ENCODE measurements around the gene SMYD3.
A peak's percentile ranks its signal among the peaks of the same experiment; 100 is the strongest.

SMYD3 gene

GRCh38 chr1:246002725-246003441 lies 504.2 kb downstream of the SMYD3 start:
- TF ChIP-seq CTCF (IDR thresholded peaks at IDR 0.05; ENCODE audit: control insufficient read depth, insufficient read depth, low read depth, low read length, missing control alignments), result peak; percentile 90
- no peak overlapping the region for H3K4me3 ChIP-seq (ENCODE audit: control insufficient read depth, low read depth, low read length)
- no peak for DNase-seq (ENCODE audit: low read depth)

GRCh38 chr1:246001837-246002230 lies 505.2 kb downstream of the SMYD3 start:
- H3K4me3 ChIP-seq (ENCODE audit: control insufficient read depth, low read depth, low read length), result no peak overlapping the region
- TF ChIP-seq CTCF (IDR thresholded peaks at IDR 0.05; ENCODE audit: control insufficient read depth, insufficient read depth, low read depth, low read length, missing control alignments), result no peak
- no peak for DNase-seq (ENCODE audit: low read depth)

- no peak for DNase-seq (ENCODE audit: low read depth)
- TF ChIP-seq CTCF (IDR thresholded peaks at IDR 0.05; ENCODE audit: control insufficient read depth, insufficient read depth, low read depth, low read length, missing control alignments), result no peak
- no peak overlapping the region for H3K4me3 ChIP-seq (ENCODE audit: control insufficient read depth, low read depth, low read length)
Observed at GRCh38 chr1:246001142-246001836, 505.8 kb downstream of the SMYD3 start.

- H3K4me3 ChIP-seq (ENCODE audit: control insufficient read depth, low read depth, low read length), result no peak overlapping the region
- TF ChIP-seq CTCF (IDR thresholded peaks at IDR 0.05; ENCODE audit: control insufficient read depth, insufficient read depth, low read depth, low read length, missing control alignments), result no peak
- no peak for DNase-seq (ENCODE audit: low read depth)
Observed at GRCh38 chr1:246000638-246001015, 506.5 kb downstream of the SMYD3 start.

GRCh38 chr1:245999697-246000637 lies 507.1 kb downstream of the SMYD3 start:
- H3K4me3 ChIP-seq (ENCODE audit: control insufficient read depth, low read depth, low read length), result no peak overlapping the region
- no peak for DNase-seq (ENCODE audit: low read depth)
- no peak for TF ChIP-seq CTCF (IDR thresholded peaks at IDR 0.05; ENCODE audit: control insufficient read depth, insufficient read depth, low read depth, low read length, missing control alignments)

GRCh38 chr1:245997471-245998258 lies 509.4 kb downstream of the SMYD3 start:
- H3K4me3 ChIP-seq (ENCODE audit: control insufficient read depth, low read depth, low read length), result no peak overlapping the region
- DNase-seq (ENCODE audit: low read depth), result no peak
- TF ChIP-seq CTCF (IDR thresholded peaks at IDR 0.05; ENCODE audit: control insufficient read depth, insufficient read depth, low read depth, low read length, missing control alignments), result no peak
